HG03095 (cell line): Measurements from ENCODE around the gene MYL7.

Source experiments
- ATAC-seq: cut with Tn5 transposase; IDR thresholded peaks from one replicate; pipeline ENCODE4 v1.9.1; 2021; ENCODE audit warnings: moderate library complexity; ENCODE audit not compliant: unreplicated experiment

Gene MYL7

DNA sequence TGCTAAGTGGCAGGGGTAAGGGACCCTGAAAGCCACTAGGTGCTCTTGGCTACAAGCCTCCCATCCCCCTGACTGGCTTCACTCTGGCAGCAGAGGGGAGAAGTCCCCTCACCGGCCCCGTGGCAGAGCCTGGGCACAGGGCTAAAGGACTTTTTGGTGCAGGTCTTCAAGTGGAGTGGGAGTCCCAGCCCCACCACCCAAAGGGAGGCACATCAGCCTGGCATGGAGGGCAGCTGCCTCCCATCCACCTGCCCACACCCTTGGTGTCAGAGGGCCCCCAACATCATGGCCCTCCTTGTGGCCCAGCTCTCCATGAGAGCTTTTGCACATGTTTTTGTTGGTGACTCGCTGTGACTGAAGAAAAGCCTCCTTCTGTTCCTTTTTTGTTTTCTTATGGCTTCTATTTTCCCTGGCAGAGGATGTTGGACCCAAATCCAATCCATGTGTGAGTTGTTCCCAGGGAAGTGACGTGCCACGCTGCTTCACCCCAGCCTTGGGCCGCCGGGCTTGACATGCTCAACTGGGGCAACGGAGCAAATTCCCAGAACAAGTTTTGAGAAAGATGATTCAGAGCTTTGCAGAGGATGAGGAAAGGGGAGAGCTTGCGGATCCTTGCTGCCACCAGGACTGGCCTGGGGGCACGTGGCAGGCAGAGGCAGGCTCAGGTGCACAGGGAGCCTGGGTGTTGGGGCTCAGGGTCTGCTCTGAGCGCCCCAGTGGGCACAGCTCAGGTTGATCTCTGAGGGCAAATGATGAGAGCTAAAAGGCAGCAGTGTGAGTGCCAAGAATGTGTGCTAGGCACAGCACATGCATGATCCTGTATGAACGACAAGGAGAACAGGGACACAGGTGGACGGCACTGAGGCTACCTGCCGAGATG, 38.9 kb downstream of the MYL7 start:
- ATAC-seq: no peak

DNA sequence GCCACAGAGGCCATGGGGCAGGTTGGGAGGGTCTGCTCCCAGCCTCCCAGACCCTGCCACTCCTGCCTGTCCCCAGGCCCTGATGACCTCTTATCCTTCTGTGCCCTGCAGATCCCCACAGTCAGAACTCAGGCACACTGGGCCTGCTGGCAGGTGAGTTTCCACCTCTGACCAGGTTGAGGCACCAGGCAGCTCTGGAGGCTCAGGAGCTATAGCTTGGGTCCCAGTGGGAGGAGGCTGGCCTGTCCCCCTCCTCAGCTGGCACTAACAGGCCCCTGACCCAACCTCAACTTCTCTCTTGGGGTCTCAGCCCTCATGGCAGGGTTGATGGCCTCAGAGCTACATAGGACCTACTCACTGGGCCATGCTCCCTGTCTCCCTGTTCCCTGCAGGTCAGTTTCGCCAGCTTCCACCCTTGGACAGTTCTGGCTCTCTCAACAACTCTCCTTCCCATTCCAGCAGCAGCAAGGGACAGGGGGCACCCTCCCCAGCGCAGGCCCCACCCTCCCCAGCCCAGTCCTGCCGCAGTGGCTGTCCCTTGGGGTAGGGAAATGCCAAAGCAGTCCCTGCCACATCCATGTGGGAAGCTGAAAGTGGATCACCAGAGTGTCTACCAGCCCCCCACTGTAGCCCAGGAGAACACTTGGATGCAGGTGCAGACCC, 39.7 kb downstream of the MYL7 start:
- ATAC-seq: no peak

DNA sequence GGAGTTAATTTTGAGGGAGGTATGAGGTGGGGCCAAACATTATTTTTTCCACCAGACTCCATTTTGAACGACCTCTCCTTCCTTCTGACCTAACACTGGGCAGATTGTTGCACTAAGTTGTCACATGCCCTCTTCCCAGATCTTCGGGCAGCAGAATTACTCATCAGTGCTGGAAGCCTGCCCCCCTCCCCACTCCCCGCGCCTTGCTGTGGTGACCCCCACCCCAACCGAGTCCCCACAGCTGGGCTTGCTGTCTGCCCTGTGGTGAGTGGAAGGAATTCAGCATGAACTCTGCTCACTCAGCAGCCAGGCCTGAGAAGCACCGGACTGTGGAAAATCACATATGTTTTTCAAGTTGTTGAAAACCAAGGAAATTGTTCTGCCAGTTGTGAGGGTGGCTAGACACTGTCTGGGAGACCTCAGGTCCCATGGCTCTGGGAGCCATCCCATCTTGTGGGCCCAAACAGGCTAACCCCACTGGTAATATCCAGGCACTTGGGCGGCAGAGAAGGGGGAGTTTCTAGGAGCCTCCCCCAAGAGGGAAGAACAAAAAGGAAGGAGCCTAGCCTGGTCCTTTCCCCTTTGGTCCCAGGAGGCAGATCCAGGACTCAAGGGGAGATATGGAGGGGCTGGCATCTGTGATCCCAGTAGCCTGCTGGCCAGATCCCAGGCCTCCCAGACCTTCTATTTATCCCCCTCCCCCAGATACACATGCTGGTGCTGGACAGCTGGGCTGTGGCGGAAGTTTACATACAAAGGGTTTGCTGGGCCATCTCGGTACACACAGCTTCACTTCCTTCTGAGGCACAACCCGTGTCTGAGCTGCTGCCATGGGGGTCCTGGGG, 40.5 kb downstream of the MYL7 start:
- no peak for ATAC-seq

GRCh38 chr7:44099669-44100068, 41.5 kb downstream of the MYL7 start:
- ATAC-seq: no peak

- ATAC-seq: no peak
Observed at GRCh38 chr7:44098092-44099068, 42.8 kb downstream of the MYL7 start.

DNA sequence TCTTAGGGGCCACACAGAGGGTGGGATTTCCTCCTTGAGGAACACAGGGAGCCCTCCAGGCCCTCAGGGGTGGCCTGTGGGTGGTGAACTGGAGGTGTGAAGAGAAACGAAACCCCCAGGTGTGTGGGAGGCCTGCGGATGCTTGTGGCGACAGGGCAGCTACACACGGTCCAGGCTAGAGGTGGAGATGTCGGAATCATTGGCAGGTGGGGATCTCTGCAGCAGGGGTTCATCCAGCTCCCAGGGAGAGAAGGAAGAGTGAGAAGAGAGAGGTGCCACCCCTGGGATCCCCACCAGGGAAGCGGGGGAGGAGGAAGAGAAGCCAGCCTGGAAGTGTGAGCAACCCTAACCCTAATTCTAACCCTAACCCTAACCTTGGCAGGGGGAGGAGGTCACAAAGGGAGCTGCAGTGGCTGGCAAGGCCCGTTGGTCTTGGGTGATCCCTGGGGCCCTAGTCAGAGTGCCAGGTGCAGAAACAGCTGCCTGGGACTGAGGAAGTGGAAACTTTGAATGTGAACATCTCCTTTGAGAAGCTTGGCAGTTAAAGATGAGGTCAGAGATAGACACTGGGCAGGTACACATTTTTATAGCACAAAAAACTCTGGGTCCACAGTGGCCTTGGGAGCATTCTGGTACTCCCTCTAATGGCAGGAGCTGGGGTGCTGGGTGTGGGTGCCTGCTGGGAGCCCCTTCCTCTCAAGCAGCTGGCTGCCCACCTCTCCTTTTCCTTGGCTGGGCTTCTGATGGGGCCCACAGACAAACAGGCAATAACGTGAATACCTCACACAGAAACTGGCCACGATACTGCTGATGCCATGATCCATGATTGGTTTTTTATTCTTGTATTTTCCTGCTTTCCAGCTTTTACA, 43.8 kb downstream of the MYL7 start:
- no peak for ATAC-seq

GRCh38 chr7:44096326-44096881, 44.7 kb downstream of the MYL7 start:
- no peak for ATAC-seq

DNA sequence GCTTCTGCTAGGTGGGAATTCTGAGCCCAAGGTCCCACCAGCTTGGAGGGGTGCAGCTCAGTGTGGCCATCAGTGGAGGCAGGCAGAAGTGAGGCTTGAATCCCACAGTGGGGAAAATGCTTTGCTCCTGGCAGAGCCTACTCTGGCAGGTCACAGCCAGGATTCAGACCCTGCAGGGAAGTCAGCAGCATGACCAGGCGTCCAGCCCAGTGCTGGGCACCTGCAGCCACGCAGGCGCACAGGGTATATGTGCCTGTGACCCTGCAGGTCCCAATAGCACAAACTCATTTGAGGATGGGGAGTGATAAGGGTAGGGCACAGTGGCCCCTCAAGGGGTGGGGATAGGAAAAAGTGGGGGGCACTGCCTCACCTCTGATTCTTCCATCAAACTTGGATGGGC, 45.4 kb downstream of the MYL7 start:
- no peak for ATAC-seq

GRCh38 chr7:44094883-44095592, 46.1 kb downstream of the MYL7 start:
- no peak for ATAC-seq

DNA sequence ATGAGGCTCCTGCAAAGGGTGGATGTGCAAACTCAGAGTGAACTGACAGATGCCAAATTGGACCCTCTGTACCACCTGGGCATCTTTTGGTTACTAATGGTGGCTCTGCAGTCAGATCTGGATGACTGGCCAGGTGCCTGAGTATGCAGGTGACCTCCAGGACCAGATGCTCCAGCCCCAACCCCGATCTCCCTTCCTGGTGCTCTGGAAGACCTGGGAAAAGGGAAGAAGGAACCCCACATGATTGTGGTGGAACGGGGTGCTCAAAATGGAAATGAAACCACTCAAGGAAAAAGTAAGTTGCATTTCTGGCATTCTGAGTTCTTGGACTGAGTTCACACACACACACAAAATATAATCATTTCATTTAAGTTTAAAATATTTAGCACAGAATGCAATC, 46.8 kb downstream of the MYL7 start:
- ATAC-seq: no peak

DNA sequence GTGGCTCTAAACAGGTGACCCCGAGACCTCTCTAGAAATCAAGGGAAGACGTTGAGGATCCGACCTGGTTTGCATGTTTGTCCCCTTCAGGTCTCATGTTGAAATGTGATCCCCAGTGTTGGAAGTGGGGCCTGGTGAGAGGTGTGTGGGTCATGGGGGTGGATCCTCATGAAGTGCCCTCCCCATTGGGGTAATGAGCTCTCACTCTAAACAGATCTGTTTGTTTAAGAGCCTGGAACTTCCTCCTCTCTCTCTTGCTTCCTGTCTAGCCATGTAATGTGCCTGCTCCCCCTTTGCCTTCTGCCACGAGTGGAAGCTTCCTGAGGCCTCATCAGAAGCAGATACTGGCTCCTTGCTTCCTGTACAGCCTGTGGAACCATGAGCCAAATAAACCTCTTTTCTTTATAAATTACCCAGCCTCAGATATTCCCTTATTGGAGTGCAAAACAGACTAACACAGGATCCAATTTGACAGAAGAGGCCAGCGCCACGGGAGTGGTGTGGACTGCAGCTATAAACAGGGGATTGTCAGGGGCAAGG, 48.0 kb downstream of the MYL7 start:
- no peak for ATAC-seq
